HFFc6 (cell line): ENCODE results near the gene MOCS1. TPM values are rescaled to one million over a fixed set of nuclear protein-coding genes. Genes with fewer than 3 reads are reported as not detected.

ENCODE experiments used
- DNase-seq: peaks from one replicate; pipeline ENCODE4 v3.0.0-alpha.2; 2018
- H3K27ac Mint-ChIP-seq: 2 replicates; pipeline ENCODE4 v1.8.0; 2020; ENCODE audit warnings: mild to moderate bottlenecking, mixed read lengths
- H3K27me3 Mint-ChIP-seq: 2 replicates; pipeline ENCODE4 v1.8.0; 2021; ENCODE audit warnings: mild to moderate bottlenecking, moderate library complexity, mixed read lengths; ENCODE audit not compliant: insufficient read depth
- H3K36me3 Mint-ChIP-seq: 2 replicates; pipeline ENCODE4 v1.8.0; 2021; ENCODE audit warnings: low read depth, mixed read lengths
- H3K4me1 Mint-ChIP-seq: 2 replicates; pipeline ENCODE4 v1.8.0; 2020; ENCODE audit warnings: low read depth, mixed read lengths
- H3K4me3 Mint-ChIP-seq: 2 replicates; pipeline ENCODE4 v1.8.0; 2020; ENCODE audit warnings: mild to moderate bottlenecking, moderate library complexity, mixed read lengths
- H3K9me3 Mint-ChIP-seq: 2 replicates; pipeline ENCODE4 v1.8.0; 2020; ENCODE audit warnings: mild to moderate bottlenecking, mixed read lengths
- CTCF ChIP-seq: fragments of 200-600 bp; sonication (generic); IDR thresholded peaks from 2 replicates; pipeline ENCODE4 v1.5.0; 2021; ENCODE audit warnings: antibody characterized with exemption, mild to moderate bottlenecking
- total RNA-seq, 6 experiments: library from RNA; stranded (reverse); fragmentation: NEBNext Ultra II Directional; extraction: Animal tissue kit (Norgen Biotek cat#: 25700); gene quantifications; 2 replicates in 1 of 6; 3 replicates in 5 of 6; pipeline ENCODE4 v1.2.3, GENCODE V29; 2021

Gene MOCS1
- total RNA-seq, 6 experiments from 2014 or later: 7.9 to 11.1 (median 9.2) TPM

DNA sequence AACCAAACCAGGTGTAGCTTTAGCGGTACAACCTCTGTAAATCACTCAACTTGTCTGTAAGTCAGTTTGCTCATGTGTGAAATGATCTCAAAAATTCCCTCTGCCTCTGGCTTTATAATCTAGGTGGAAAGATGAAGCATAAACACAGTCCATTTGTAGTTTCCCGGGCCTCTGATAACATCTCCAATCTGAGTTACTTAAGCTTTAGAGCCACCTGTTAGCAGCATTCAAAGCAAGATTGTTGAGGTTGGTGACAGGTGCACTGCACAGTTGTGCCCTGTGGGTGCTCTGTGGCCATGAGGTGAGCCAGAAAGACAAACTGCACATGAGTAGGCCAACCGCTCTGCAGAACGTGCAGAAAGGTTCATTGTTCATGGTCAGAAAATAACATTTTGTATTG lies 53.7 kb downstream of the MOCS1 start:
- TF ChIP-seq CTCF: no peak
- Mint-ChIP-seq H3K9me3 (no peaks in the 10 kb centered on the region), H3K27me3 (no peaks in the 10 kb centered on the region; the same call in none of the 2 replicates), H3K36me3 (peaks cover 15% of the 10 kb centered on the region), H3K27ac (no peak overlapping the region), H3K4me3 (no peak overlapping the region), H3K4me1 (peaks cover 15% of the 10 kb centered on the region)
- no peak for DNase-seq

- H3K9me3 Mint-ChIP-seq: no peaks in the 10 kb centered on the region
- no peak overlapping the region for H3K27ac Mint-ChIP-seq
- TF ChIP-seq CTCF: no peak
- no peaks in the 10 kb centered on the region; the same call in 1 of the 2 replicates for H3K27me3 Mint-ChIP-seq
- peaks cover 25% of the 10 kb centered on the region for H3K36me3 Mint-ChIP-seq
- H3K4me1 Mint-ChIP-seq: peaks cover 18% of the 10 kb centered on the region
- no peak overlapping the region for H3K4me3 Mint-ChIP-seq
- DNase-seq: no peak
Measured at GRCh38 chr6:39879535-39879934, 54.7 kb downstream of the MOCS1 start.

DNA sequence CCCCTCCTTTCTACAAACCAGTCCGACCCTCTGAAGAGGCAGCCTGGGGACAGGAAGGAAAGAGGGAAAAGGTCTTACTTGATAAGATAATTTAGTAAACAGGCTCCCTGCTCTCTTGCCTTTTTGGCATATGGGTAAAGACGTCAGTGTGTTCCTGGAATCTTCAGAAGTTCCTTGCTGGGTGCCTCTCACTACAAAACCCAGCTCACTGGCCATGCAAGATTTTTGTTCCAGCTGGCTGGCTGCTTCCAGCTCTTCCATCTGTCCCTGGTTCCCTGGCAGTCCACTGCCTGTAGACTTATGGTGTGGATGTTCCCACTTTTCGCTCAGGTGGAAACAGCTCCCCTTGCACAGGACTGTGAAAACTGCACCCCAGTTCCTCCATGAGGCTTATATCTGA lies 57.4 kb downstream of the MOCS1 start:
- H3K4me1 Mint-ChIP-seq: peaks cover 25% of the 10 kb centered on the region
- no peak overlapping the region for H3K27ac Mint-ChIP-seq
- H3K27me3 Mint-ChIP-seq: no peaks in the 10 kb centered on the region; the same call in 1 of the 2 replicates
- no peaks in the 10 kb centered on the region for H3K9me3 Mint-ChIP-seq
- no peak for TF ChIP-seq CTCF
- H3K36me3 Mint-ChIP-seq: peaks cover 25% of the 10 kb centered on the region
- no peak overlapping the region for H3K4me3 Mint-ChIP-seq
- no peak for DNase-seq

DNA sequence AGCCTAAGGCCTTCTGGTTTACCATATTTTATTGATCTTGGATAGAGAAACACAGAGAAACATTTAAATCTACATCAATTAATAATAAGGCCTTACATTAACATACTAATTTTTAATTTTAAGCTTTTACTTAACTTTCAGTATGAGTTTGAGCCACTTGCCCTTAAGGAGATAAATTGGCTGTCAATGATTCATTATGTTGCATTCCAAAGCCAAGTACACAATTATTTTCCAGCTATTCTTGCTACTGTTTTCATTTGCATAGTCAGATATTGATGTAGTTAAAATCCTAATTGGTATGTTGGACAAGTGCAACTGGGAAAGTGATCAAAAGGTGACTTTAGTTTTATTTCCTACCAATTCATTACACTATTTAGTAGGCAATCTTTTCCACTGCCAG lies 58.2 kb downstream of the MOCS1 start:
- Mint-ChIP-seq H3K4me1 (peaks cover 25% of the 10 kb centered on the region), H3K9me3 (no peaks in the 10 kb centered on the region), H3K27me3 (no peaks in the 10 kb centered on the region; the same call in 1 of the 2 replicates), H3K36me3 (peaks cover 25% of the 10 kb centered on the region), H3K27ac (no peak overlapping the region), H3K4me3 (no peak overlapping the region)
- TF ChIP-seq CTCF: no peak
- no peak for DNase-seq

- TF ChIP-seq CTCF: no peak
- peaks cover 4% of the 10 kb centered on the region for H3K27me3 Mint-ChIP-seq
- peaks cover 25% of the 10 kb centered on the region for H3K4me1 Mint-ChIP-seq
- H3K4me3 Mint-ChIP-seq: no peak overlapping the region
- no peak overlapping the region for H3K27ac Mint-ChIP-seq
- peaks cover 25% of the 10 kb centered on the region for H3K36me3 Mint-ChIP-seq
- no peak for DNase-seq
- H3K9me3 Mint-ChIP-seq: no peaks in the 10 kb centered on the region
Measured at GRCh38 chr6:39873439-39873838, 60.8 kb downstream of the MOCS1 start.

- Mint-ChIP-seq H3K27ac (no peak overlapping the region), H3K4me1 (peaks cover 13% of the 10 kb centered on the region), H3K27me3 (peaks cover 5% of the 10 kb centered on the region), H3K9me3 (no peaks in the 10 kb centered on the region), H3K4me3 (no peak overlapping the region), H3K36me3 (peaks cover 14% of the 10 kb centered on the region)
- no peak for DNase-seq
- TF ChIP-seq CTCF: peak; percentile 34; the same call in 1 of the 2 replicates
Measured at GRCh38 chr6:39870950-39871349, 63.3 kb downstream of the MOCS1 start.
